SHP77 (cell line): ENCODE data around the gene DNM1.
"Not testable (repeated sequence)": the region's sequence is repeated elsewhere in the genome, so short reads cannot be mapped to it uniquely, and the experiment has no call there.

Experiments
- DNase-seq, 2 experiments: peaks; one replicate each; lab custom pipeline; 2025; lab: John Stamatoyannopoulos, UW

Gene DNM1

GRCh38 chr9:128276574-128277270, 73.5 kb downstream of the DNM1 start:
- DNase-seq: no peak

- not testable (repeated sequence) for DNase-seq
Measured at GRCh38 chr9:128279088-128280073, 76.2 kb downstream of the DNM1 start.

GRCh38 chr9:128280084-128280622, 77.0 kb downstream of the DNM1 start:
- DNase-seq: no peak

- DNase-seq: no peak
Measured at GRCh38 chr9:128282500-128282899, 79.3 kb downstream of the DNM1 start.

GRCh38 chr9:128285033-128285784, 82.0 kb downstream of the DNM1 start:
- DNase-seq: no peak

GRCh38 chr9:128286440-128286839, 83.3 kb downstream of the DNM1 start:
- no peak for DNase-seq

- DNase-seq: no peak
Measured at GRCh38 chr9:128288273-128289004, 85.3 kb downstream of the DNM1 start.

- DNase-seq: no peak
Measured at GRCh38 chr9:128292009-128292408, 88.8 kb downstream of the DNM1 start.

- DNase-seq: no peak
Measured at GRCh38 chr9:128293091-128293490, 89.9 kb downstream of the DNM1 start.

GRCh38 chr9:128294142-128294541, 91.0 kb downstream of the DNM1 start:
- DNase-seq: no peak

- DNase-seq: no peak
Measured at GRCh38 chr9:128296340-128297220, 93.4 kb downstream of the DNM1 start.

- DNase-seq: no peak
Measured at GRCh38 chr9:128297221-128297773, 94.1 kb downstream of the DNM1 start.

- DNase-seq: no peak
Measured at GRCh38 chr9:128298535-128299482, 95.6 kb downstream of the DNM1 start.

- no peak for DNase-seq
Measured at GRCh38 chr9:128304136-128304970, 101.2 kb downstream of the DNM1 start.
